HG02870 (cell line): Measurements from ENCODE around the gene CAPN9.
"Not testable (repeated sequence)": the region's sequence is repeated elsewhere in the genome, so short reads cannot be mapped to it uniquely, and the experiment has no call there.

Source experiments
- ATAC-seq: cut with Tn5 transposase; IDR thresholded peaks from one replicate; pipeline ENCODE4 v1.9.1; 2021; ENCODE audit warnings: mild to moderate bottlenecking, moderate library complexity; ENCODE audit not compliant: unreplicated experiment

Gene CAPN9

DNA sequence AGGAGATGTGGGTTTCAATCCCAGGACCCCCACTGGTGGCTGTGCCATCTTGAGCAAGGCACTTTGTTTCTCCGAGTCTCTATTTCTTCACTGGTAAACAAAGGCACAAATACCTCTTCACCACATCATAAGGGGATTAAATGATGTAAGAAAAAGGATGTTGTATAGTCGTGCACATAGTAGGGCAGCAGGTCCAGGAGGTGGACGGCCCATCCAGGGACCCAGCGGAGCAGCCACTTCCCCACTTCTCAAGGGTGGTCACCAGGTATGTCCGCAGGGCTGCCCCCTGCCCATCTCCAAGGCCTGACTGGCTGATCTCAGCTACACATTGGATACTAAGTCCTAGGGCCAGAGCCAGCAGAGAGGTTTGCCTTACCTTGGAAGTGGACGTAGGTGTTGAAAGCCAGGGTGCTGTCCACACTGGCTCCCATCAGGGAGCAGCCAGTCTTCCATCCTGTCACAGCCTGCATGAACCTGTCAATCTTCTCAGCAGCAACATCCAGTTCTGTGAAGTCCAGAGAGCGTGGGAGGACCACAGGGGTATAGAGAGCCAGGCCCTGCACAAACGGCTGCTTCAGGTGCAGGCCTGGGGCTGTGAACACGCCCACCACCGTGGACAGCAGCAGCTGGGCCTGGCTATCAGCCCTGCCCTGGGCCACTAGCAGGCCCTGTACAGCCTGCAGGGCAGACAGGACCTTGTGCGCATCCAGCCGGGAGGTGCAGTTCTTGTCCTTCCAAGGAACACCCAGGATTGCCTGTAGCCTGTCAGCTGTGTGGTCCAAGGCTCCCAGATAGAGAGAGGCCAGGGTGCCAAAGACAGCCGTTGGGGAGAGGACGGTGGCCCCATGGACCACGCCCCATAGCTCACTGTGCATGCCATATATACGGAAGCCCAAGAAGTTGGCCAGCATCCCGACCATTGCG lies 37.3 kb upstream of the CAPN9 start:
- ATAC-seq, result no peak

DNA sequence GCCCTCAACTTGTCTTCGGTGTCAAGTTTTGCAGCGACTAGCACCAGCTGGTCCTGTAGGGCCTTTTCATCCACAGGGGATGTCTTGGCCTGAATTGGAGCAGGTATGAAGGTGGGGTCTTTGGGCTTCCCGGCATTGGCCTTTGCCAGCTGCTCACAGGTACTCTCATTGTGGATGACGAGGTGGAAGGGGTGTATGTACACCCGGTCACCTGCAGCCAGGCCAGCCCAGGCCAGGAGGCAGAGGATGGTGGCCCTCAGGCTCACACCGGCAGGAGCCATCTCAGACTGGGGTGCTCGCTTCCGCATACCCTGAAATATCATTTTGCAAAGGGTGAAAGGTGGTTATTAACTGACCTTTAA lies 36.7 kb upstream of the CAPN9 start:
- no peak for ATAC-seq

DNA sequence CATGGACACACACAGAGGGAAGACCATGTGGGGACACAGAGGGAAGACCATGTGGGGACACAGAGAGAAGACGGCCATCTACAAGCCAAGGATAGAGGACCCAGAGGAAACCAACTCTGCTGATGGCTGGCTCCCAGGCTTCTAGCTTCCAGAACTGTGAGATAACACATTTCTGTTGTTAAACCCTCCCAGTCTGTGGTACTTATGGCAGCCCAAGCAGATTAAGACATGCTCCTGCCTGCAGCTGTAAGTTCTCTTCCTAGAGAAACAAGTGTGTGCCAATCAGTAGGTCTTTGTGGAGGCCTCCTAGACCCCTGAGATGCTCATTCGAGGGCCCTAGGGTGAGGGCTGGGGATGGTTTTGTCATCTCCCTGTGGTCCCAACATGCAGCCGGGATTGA lies 35.9 kb upstream of the CAPN9 start:
- no peak for ATAC-seq

DNA sequence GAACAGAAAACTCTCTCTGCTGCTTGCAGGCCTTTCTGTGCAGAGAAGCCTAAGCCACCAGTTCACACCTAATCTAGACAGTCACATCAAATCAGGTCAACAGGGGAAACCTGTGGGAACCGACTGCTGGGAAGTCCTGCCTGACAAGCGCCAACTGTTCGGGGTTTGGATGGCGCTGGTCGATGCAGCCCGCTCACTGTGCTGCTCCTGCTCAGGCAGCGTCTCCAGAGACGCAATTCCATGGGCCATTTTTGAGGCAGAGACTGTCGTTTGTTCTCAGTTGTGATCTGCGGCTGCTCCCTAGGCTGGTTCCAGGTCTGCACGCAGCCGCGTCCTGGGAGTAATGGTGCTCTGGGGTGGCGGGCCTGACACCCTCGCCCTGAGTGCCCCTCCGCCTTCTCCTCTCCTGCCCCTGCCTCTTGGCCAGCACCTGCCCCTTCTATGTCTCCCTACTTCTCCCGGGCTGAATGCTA lies 34.7 kb upstream of the CAPN9 start:
- no peak for ATAC-seq

DNA sequence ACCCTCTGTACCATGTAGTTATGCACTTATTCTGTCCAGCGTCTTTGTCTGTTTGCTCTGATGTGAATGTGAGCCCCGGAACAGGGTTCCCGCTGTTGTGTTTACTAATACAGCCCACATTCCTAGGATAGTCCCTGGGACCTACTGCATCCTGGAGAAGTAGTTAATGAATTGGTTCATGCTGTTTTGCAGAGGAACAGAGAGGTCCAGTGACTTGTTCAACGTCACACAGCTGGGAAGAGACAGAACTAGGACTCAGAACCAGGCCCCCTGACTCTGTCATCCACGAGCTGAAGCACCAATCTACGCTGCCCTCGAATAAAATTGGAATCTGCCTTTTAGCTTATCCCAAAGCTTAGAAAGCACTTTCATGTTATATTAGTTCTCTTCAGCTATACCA lies 34.0 kb upstream of the CAPN9 start:
- no peak for ATAC-seq

DNA sequence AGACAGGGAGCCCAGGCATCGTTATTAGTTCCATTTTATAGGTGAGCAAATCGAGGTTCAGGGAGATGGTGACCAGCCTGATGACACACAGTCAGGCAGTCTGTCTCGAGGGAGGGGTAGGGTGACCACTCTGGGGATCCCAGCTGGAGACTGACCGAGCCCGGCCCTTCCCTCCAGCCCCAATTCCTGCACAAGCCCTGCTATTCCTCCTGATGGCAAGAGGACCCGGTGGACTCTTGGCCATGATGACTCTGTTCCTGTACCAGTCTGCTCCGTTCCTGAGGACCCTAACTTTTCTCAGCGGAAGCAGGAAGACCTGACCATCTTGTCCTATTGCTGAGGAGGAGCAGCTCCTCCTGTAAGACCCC lies 33.7 kb upstream of the CAPN9 start:
- no peak for ATAC-seq

DNA sequence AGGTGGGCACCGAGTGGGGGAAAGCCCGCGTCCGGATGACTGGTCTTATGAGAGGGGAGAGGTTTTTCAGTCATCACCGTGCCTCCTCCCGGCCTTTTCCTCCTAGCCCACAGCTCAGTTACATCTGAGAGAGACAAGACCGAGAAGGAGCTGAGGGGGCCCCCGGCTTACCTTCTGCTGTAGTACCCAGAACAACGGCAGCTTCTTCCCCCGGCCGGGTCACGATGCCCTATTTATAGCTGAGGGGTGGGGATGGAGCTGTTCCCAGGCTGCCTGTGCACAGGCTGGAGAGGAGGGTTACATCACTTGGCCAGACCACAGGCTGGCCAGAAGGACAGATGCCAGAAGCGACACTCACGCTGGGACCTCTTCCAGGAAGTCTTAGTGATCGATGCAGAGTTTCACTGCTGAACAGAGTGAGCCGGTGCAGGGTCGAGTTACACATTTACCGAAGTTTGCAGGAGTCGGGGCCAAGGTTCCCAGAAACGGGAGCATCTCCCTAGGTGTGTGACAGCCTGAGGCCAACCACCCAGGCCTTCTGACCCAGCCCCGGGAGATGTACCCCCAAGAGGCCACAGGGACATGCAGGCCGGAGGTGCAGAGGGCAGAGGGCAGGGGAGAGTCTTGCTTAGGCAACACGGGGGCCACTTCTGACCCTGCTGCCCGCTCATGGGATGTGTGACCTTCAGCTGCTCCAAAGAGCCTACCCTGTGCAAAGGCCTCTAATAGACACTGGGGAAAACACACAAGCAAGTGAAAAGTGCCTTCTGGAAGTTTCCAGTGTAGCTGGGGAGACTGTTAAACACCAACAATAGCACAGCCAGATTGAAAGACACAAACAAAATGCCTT lies 33.0 kb upstream of the CAPN9 start, which contains the start of gene AGT:
Gene AGT (minus strand): TSS at position 208 of the 850 bp plus-strand sequence. CDS start 3,299 bp downstream, outside the sequence.
- ATAC-seq, result no peak

DNA sequence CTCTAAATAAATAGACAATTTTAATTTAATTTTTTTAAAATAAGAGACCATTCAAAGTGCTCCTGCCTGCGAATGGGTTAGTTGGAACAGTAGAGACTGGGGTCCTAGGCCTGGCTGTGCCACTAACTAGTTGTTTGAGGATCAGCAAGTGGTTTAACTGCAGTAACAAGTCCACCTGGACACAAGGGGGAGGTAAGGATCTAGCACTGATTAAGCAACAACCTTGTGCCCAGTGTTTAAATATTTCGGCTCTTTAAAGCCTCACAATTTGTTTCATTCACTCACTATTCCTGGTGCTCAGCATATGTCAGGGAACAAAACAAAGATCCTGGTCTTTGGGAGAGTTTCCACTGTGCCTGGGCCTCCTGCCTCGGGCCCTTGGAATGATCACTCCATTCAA lies 31.7 kb upstream of the CAPN9 start:
- ATAC-seq, result no peak

DNA sequence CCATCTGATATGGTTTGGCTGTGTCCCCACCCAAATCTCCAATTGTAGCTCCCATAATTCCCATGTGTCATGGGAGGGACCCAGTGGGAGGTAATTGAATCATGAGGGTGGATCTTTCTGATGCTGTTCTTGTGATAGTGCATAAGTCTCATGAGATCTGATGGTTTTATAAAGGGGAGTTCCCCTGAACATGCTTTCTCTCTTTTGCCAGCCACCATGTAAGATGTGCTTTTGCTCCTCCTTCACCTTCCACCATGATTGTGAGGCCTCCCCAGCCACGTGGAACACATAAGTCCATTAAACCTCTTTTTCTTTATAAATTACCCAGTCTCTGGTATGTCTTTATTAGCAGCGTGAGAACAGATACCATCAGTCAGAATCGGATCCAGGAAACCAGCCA lies 30.7 kb upstream of the CAPN9 start:
- not testable (repeated sequence) for ATAC-seq

DNA sequence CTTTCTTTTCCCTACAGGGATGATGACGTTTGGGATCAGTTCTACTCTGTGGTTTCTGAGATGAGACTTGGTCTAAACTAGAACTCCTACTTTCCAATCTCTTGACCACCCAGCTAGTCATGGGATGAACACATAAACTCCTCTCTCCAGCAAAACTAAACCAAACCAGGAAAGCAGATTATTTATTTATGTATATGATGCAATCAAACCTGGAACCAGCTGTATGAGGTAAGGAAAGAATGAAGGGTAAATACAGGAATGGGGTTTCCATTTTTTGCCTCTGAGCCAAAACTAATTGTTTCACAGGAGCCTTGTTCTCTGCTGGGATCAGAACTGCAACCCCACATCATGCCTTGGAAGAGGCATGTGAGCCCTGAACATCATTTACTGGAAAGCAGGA lies 29.9 kb upstream of the CAPN9 start:
- ATAC-seq, result no peak

DNA sequence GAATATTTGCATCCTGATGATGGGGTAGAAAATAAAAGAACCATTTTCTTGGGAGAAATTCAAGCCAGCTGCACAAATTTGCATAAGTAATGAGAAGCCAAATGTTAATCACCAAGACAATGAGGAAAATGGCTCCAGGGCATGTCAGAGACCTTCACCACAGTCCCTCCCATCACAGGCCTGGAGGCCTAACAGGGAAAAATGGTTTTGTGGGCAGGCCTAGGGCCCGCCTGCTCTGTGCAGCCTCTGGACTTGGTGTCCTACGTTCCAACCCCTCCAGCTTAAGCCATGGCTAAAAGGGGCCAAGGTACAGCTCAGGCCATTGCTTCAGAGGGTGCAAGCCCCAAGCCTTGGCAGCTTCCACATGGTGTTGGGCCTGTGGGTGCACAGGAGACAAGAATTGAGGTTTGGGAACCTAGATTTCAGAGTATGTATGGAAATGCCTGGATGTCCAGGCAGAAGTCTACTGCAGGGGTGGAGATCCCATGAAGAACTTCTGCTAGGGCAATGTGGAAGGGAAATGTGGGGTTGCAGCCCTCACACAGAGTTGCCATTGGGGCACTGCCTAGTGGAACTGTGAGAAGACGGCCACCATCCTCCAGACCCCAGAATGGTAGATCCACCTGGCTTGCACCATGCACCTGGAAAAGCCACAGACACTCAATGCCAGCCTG lies 25.2 kb upstream of the CAPN9 start:
- ATAC-seq, result not testable (repeated sequence)

DNA sequence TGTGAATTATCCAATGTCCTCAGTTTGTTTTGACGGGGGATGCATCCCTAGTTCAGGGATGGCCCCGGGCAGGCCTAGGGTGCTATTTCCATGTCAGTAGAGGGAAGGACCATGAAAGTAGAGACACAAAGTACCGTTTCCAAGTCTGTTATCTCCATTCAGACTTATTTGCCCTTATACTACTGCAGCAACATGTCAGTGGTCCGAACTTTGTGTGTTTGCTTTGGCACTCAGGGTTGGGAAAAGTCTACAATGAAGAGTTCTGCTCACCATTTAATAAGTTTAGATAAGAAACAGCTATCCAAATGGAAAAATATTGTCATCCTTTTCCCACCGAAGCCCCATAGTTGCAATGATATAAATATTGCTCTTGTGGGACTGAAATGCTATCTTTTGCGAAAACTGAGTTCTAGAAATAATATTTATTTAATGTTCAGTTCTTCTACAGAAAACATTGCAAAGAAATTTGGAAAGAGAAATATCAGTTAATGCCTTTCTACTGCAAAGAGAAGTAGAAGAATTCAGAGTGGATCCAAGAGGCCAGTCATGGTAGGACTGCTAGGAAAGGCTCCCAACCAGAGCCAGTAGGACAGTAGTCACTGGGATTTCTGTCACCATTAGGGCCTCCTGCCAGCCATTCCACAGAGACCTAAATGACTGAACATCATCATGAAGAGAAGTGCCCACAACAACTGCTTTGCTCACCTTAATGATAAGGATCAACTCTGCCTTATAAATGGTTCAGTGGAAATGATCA lies 21.8 kb upstream of the CAPN9 start:
- ATAC-seq, result no peak

DNA sequence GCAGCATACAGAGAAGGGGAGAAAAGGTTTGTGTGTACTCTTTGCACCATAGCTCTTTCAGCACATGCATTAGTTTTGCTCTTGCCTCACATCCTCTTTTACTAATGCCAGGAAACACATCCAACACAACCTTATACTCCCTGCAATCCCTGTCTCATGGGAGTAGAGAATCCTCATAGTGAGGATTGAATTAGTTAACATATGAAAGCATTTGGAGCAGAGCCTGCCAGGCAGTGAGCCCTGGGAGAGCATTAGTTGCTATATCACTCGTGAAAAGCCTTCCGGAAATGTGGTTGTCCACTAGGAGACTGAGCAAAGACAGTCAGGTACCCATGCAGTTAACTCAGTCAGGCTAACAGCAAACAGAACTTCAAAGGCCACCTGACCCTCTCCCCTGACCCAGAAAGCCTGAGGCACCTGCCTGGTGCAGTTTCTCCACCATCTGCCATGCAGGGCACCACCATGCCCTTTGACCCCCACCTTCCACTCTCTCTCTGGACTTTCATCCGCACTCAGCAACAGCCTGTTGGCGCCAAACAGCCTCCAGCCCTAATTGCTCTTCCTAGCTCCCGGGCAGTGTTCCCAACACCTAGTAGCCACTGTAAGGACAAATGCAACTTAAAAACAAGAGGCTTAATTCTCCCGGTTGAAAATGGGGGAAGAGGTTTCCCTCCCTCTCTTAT lies 18.3 kb upstream of the CAPN9 start:
- ATAC-seq, result no peak

DNA sequence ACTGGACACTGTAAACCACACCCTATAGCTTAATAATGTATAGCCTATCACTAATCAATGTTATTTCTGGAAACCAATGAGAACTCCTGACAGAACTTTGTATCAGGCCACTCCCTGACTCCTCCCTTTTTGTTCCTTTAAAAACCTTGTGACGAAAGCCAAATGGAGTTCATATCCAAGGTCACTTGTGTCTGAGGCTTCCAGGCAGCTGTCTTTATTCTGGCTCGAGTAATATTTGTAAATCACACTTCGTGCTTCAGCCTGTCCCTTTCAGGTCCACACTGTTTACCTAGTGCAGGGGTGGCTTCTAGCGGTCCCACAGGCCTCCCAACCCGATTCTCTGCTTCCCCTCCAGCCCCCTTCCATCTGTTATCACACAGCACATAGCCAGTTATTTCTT lies 16.2 kb upstream of the CAPN9 start:
- no peak for ATAC-seq

DNA sequence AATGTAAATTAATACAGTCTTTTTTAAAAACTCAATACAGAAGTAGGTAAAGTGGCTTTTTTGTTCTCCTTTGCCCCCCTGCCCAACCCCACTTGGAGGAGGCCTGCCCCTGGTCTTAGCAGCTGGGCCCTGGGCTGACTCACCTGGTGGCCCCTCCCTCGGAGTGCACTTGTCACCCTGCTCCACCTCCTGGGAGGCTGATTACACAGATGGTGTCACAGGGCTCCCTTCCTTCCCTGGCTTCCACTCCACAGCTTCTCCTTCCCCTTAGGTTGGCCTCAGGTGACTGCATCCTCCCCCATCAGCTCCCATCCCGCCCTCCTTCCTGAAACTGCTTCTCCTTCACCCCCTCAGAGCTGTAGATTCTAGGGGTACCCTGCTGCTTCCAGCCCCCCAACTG lies 11.7 kb upstream of the CAPN9 start:
- no peak for ATAC-seq

DNA sequence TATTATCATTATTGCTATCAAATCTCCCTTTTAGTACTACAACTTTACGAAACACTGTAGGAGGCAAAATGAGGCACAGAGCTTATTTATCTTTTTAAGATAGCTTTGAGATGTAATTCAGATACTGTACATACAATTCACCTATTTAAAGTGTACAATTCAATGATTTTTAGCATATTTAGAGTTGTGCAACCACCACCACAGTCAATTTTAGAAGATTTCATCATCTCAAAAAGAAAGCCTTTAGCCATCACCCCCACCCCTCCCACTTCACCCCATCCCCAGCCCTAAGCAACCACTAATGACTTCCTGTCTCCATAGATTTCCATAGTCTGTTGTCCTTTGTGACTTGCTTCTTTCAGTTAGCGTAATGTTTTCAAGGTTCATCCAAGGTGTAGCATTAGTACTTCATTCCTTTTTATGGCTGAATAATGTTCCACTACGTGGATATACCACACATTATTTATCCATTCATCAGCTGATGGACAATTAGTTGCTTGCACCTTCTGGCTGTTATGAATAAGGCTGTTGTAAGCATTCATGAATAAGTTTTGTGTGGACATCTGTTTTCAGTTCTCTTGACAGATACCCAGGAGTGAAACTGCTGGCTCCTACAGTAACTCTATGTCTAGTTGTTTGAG lies 9.4 kb upstream of the CAPN9 start:
- no peak for ATAC-seq

DNA sequence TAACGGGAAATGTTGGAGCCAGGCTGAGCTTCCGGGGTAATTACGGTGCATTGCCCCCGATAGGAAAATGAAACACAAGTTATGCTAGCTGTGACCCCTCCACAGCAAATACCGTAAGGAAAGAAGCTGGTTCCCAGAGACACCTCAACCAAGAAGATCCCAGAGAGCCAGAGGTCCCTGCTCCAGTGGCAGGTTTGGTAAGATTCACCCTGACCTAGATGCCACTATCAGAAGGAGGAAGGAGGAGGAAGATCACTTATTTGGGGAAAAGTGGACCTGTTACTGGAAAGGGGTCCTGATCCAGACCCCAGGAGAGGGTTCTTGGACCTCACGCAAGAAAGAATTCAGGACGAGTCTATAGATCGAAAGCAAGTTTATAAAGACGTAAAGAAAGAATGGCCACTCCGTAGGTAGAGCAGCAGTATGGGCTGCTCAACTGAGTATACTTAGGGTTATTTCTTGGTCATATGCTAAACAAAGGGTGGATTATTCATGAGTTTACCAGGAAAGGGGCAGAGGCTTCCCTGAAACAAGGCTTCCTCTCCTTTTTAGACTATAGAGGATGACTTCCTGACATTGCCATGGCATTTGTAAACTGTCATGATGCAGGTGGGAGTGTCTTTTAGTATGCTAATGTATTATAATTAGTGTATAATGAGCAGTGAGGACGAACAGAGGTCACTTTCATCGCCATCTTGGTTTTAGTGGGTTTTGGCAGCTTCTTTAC lies 7.5 kb upstream of the CAPN9 start:
- no peak for ATAC-seq

DNA sequence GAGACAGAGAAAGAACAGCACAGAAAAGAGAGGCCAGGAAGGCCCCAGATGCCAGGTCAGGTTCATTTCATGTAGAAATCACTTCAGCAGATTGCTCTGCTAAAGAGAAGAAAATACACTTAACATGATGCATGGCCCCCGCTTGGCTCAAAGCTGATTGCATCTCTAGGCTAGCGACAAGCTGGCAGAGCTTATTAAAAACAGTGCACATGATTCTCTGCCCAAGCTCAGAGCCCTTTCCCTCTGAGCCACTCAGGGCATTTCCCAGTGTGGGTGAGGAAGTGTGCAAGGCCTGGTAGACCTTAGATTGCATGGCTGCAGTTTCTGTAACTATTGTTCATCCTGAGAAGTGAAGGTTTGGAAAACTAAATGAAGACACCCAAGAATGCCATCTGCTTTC lies 3.3 kb upstream of the CAPN9 start:
- ATAC-seq, result no peak

DNA sequence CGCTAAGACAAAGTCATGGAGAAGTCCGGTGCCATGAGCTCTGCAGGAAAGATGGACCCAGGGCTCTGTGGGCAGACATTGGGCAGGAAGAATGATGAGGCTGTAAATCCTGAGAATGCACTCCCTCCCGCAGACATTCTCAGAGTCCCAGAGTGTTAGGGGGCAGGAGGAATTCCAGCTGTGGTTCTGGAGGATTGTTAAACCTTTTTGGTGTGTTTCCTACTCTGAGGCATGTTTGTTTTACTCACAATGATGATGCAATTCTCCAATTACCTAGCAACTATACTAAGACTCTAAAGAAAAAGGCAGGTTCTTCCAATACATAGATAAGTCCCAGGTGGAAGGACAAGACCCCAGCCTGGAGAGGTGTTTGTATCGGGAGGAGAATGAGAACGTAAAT lies 2.8 kb upstream of the CAPN9 start:
- no peak for ATAC-seq
